ENCODE measurements around the gene PRPF40A.

DNA sequence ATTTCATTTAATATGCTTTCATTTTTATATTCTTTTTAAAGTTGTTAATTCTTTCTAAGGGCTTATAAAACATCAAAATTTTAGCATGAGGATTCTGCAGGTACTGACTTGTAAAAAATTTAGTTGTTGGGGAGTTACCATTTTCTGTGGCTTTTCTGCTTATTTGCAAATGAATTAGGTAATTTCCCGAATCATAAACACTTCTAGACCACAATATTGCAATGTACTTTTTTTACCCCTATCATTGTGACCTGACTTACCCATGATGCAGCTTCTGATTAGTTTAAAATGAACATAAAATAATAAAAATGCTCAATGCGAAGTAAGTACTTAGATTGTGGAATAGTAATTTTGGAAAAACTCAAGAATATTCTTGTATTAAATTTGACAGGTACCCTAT lies 12.6 kb upstream of the PRPF40A start:
- TF ChIP-seq, protein P1, sequence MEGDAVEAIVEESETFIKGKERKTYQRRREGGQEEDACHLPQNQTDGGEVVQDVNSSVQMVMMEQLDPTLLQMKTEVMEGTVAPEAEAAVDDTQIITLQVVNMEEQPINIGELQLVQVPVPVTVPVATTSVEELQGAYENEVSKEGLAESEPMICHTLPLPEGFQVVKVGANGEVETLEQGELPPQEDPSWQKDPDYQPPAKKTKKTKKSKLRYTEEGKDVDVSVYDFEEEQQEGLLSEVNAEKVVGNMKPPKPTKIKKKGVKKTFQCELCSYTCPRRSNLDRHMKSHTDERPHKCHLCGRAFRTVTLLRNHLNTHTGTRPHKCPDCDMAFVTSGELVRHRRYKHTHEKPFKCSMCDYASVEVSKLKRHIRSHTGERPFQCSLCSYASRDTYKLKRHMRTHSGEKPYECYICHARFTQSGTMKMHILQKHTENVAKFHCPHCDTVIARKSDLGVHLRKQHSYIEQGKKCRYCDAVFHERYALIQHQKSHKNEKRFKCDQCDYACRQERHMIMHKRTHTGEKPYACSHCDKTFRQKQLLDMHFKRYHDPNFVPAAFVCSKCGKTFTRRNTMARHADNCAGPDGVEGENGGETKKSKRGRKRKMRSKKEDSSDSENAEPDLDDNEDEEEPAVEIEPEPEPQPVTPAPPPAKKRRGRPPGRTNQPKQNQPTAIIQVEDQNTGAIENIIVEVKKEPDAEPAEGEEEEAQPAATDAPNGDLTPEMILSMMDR (optimal IDR thresholded peaks at IDR 0.05 in 1 of 3, IDR thresholded peaks at IDR 0.05 in 1 of 3, conservative IDR thresholded peaks at IDR 0.05 in 1 of 3; ENCODE audit: extremely low read depth in 1 of 3, insufficient read depth in 2 of 3, low read length in 3 of 3), result no peak
- TF ChIP-seq EZH2 (IDR thresholded peaks at IDR 0.05; ENCODE audit: low read length), result no peak

Data from keratinocyte (primary cell).